ENCODE results near the gene KDM4B.

KDM4B gene

DNA sequence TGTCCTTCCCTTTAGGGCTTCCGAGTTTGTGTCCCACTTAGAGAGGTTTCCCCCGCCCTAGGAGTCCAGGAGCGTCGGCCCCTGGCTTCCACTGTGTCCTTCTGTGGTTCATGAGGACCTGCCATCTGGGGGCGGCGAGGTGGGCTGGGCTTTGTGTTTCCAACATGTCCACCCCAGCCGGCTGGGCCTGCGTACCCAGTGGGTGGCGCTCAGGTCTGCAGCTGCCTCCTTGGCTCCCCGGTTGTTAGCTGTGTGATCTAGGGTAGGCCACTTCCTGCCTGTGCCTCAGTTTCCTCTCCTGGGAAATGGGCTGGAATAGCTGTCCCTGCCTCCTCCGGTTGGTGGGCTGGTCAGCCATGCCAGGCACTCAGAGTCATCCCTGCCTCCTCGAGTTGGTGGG, 28.4 kb downstream of the KDM4B start:
- no peak for DNase-seq (ENCODE audit: low spot score)
- Histone ChIP-seq H3K27ac (no peak overlapping the region), H3K4me3 (no peak overlapping the region)
- TF ChIP-seq, protein P1, sequence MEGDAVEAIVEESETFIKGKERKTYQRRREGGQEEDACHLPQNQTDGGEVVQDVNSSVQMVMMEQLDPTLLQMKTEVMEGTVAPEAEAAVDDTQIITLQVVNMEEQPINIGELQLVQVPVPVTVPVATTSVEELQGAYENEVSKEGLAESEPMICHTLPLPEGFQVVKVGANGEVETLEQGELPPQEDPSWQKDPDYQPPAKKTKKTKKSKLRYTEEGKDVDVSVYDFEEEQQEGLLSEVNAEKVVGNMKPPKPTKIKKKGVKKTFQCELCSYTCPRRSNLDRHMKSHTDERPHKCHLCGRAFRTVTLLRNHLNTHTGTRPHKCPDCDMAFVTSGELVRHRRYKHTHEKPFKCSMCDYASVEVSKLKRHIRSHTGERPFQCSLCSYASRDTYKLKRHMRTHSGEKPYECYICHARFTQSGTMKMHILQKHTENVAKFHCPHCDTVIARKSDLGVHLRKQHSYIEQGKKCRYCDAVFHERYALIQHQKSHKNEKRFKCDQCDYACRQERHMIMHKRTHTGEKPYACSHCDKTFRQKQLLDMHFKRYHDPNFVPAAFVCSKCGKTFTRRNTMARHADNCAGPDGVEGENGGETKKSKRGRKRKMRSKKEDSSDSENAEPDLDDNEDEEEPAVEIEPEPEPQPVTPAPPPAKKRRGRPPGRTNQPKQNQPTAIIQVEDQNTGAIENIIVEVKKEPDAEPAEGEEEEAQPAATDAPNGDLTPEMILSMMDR (IDR thresholded peaks at IDR 0.05), result no peak

- TF ChIP-seq, protein P1 (IDR thresholded peaks at IDR 0.05), result no peak
- DNase-seq (ENCODE audit: low spot score), result no peak
- Histone ChIP-seq H3K27ac (no peak overlapping the region), H3K4me3 (no peak overlapping the region)
Measured at GRCh38 chr19:5000120-5000611, 31.3 kb downstream of the KDM4B start.

DNA sequence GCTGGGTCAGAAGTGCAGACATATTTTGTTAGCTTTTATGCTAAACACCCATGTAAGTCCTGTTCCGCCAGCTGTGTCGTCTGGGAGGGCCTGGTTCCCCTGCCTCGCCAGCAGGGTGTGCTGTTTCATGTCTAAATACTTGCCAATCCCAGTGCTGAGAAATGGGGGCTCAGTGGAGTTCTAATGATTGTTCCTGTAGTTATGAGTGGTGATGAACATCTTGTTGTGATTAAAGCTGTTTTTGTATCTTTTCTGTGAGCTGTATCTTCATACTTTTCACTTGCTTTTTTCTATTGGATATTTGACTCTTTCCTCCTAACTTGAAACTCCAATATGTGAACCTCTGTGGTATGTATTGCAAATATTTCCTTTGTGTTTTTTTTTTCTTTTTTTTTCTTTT, 32.7 kb downstream of the KDM4B start:
- H3K27ac ChIP-seq, result no peak overlapping the region
- TF ChIP-seq, protein P1 (IDR thresholded peaks at IDR 0.05), result no peak
- no peak overlapping the region for H3K4me3 ChIP-seq
- DNase-seq (ENCODE audit: low spot score), result no peak

GRCh38 chr19:5002143-5002542, 33.2 kb downstream of the KDM4B start:
- no peak overlapping the region for H3K27ac ChIP-seq
- H3K4me3 ChIP-seq, result no peak overlapping the region
- no peak for DNase-seq (ENCODE audit: low spot score)
- TF ChIP-seq, protein P1 (IDR thresholded peaks at IDR 0.05), result no peak

DNA sequence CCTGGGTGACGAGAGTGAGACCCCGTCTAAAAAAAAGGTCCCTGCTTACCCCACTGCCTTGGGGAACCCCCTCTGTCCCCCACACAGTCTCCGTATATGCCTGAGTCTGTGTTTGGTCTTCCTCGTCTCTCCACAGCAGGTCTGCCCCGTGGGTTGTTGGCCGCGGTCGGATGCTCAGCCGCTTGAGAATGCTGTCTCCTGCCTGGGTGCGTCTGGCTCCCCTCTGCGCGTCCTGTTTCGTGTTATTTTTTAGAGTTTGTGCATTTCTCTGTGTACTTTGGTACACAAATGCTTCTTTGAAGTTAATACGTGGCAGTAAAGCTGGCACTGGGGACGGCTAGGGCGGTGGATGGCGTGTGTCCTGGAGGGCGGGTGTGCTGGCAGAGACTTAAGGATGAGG, 34.9 kb downstream of the KDM4B start:
- TF ChIP-seq, protein P1 (IDR thresholded peaks at IDR 0.05), result no peak
- H3K27ac ChIP-seq, result no peak overlapping the region

DNA sequence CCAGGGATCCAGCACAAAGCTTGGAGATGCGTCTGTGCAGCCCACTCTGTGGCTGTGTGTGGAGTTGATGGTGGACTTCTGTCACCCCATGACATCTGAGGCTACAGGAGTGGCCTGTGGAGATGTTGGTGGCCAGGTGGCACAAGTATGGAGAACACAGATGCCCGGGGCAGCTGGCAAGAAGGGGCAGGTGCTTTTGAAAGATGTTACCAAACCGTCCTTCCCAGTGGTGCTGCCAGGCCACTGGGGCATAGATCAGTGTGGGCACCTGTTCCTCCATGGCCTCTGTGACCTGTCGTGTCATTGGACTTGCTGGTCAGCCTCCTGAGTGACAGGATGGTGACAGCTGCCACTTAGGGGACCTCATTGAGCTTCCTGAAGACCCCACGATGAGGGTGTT, 36.2 kb downstream of the KDM4B start:
- Histone ChIP-seq H3K27ac (no peak overlapping the region), H3K4me3 (no peak overlapping the region)
- DNase-seq (ENCODE audit: low spot score), result no peak
- TF ChIP-seq, protein P1 (IDR thresholded peaks at IDR 0.05), result no peak

More for the DNA sequence above, 34.9 kb downstream of the KDM4B start:
- H3K4me3 ChIP-seq, result no peak overlapping the region
- DNase-seq (ENCODE audit: low spot score), result no peak

GRCh38 chr19:5006201-5006600, 37.3 kb downstream of the KDM4B start:
- Histone ChIP-seq H3K4me3 (no peak overlapping the region), H3K27ac (no peak overlapping the region)
- no peak for DNase-seq (ENCODE audit: low spot score)
- TF ChIP-seq, protein P1 (IDR thresholded peaks at IDR 0.05), result no peak
